Measurements from ENCODE around the gene FAM184B.
"Not testable (repeated sequence)": the region's sequence is repeated elsewhere in the genome, so short reads cannot be mapped to it uniquely, and the experiment has no call there.

The FAM184B gene

DNA sequence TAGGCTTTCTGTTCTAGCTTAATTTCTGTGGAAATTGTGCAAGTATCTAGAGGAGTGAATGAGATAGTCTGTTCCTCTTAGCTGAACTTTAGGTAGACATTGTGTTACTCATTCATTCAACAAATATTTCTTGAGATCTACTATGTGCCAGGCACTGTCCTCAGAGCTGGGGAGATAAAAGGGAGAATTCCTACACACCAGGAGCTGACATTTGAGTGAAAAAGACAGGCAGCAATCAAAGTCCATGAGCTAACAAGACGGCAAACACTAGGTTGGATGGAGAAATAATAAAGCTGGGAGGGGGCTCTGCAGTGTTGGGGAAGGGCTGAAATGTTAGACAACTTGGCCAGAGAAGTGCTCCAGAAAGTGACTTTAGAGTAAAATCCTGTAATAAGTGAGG lies 86.9 kb downstream of the FAM184B start:
- Histone ChIP-seq H3K9me3 (ENCODE audit: control extremely low read depth in 1 of 5, control insufficient read depth in 4 of 5, insufficient read depth in 2 of 5, low read depth in 1 of 5, low read length in 4 of 5) (peaks cover 0 to 9% (median 0%) of the 10 kb centered on the region in 5 experiments), H3K4me3 (ENCODE audit: control insufficient read depth in 1 of 7, extremely low read depth in 1 of 7, insufficient read depth in 4 of 7, low read depth in 2 of 7, low read length in 6 of 7) (no peak overlapping the region), H3K27me3 (replicated peaks in 2 of 5; ENCODE audit: control insufficient read depth in 4 of 5, insufficient read depth in 5 of 5, low read length in 4 of 5) (no peaks in the 10 kb centered on the region), H3K36me3 (ENCODE audit: control insufficient read depth in 4 of 4, insufficient read depth in 4 of 4, low read length in 3 of 4) (no peaks in the 10 kb centered on the region), H3K27ac (ENCODE audit: insufficient read depth in 1 of 2, low read depth in 1 of 2, low read length in 2 of 2, poor library complexity in 1 of 2, severe bottlenecking in 2 of 2) (no peak overlapping the region), H3K4me1 (ENCODE audit: control extremely low read depth in 1 of 4, control insufficient read depth in 4 of 4, insufficient read depth in 4 of 4, low read length in 3 of 4) (no peaks in the 10 kb centered on the region)
- ChIA-PET POLR2A (no interaction called here), CTCF (interaction anchor here (1.2 kb wide), 1 partner anchor 10 kb away, joined by 5 read pairs; no protein-coding TSS in a partner anchor)
- 55% methylated on average over 1 of the region's 1 CpG for WGBS (ENCODE audit: insufficient coverage)
- no peak for DNase-seq

GRCh38 chr4:17690898-17691297 lies 90.5 kb downstream of the FAM184B start:
- H3K9me3 ChIP-seq (ENCODE audit: control extremely low read depth in 1 of 5, control insufficient read depth in 4 of 5, insufficient read depth in 2 of 5, low read depth in 1 of 5, low read length in 4 of 5): no peaks in the 10 kb centered on the region
- ChIA-PET CTCF (no interaction called here), POLR2A (no interaction called here)
- DNase-seq: no peak
- 100% methylated on average over 1 of the region's 1 CpG for WGBS (ENCODE audit: insufficient coverage)
- H3K4me1 ChIP-seq (ENCODE audit: control extremely low read depth in 1 of 4, control insufficient read depth in 4 of 4, insufficient read depth in 4 of 4, low read length in 3 of 4): no peaks in the 10 kb centered on the region
- H3K27ac ChIP-seq (ENCODE audit: insufficient read depth in 1 of 2, low read depth in 1 of 2, low read length in 2 of 2, poor library complexity in 1 of 2, severe bottlenecking in 2 of 2): no peak overlapping the region
- H3K36me3 ChIP-seq (ENCODE audit: control insufficient read depth in 4 of 4, insufficient read depth in 4 of 4, low read length in 3 of 4): no peaks in the 10 kb centered on the region
- no peaks in the 10 kb centered on the region for H3K27me3 ChIP-seq (replicated peaks in 2 of 5; ENCODE audit: control insufficient read depth in 4 of 5, insufficient read depth in 5 of 5, low read length in 4 of 5)
- H3K4me3 ChIP-seq (ENCODE audit: control insufficient read depth in 1 of 7, extremely low read depth in 1 of 7, insufficient read depth in 4 of 7, low read depth in 2 of 7, low read length in 6 of 7): no peak overlapping the region

DNA sequence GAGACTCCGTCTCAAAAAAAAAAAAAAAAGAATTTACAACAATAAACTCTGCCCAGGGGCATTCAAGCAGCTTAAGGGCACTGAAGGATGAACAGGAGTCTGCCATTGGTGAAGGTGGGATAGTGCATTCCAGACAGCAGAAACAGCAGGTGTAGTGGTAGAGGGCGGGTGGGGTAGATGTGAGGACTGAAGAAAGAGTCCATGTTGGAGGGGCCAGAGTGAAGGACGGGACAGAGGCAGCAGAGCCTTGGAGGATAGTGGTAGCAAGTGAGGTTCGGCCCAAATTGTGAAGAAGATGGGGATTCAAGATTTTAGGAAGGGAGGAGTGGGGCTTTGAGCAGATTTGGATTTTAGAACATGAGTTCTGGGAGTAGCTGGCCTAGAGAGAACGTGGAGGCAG lies 91.3 kb downstream of the FAM184B start:
- ChIA-PET POLR2A (no interaction called here), CTCF (no interaction called here)
- Histone ChIP-seq H3K27ac (ENCODE audit: insufficient read depth in 1 of 2, low read depth in 1 of 2, low read length in 2 of 2, poor library complexity in 1 of 2, severe bottlenecking in 2 of 2) (no peak overlapping the region), H3K4me1 (ENCODE audit: control extremely low read depth in 1 of 4, control insufficient read depth in 4 of 4, insufficient read depth in 4 of 4, low read length in 3 of 4) (no peaks in the 10 kb centered on the region), H3K27me3 (replicated peaks in 2 of 5; ENCODE audit: control insufficient read depth in 4 of 5, insufficient read depth in 5 of 5, low read length in 4 of 5) (no peaks in the 10 kb centered on the region), H3K9me3 (ENCODE audit: control extremely low read depth in 1 of 5, control insufficient read depth in 4 of 5, insufficient read depth in 2 of 5, low read depth in 1 of 5, low read length in 4 of 5) (no peaks in the 10 kb centered on the region), H3K36me3 (ENCODE audit: control insufficient read depth in 4 of 4, insufficient read depth in 4 of 4, low read length in 3 of 4) (no peaks in the 10 kb centered on the region), H3K4me3 (ENCODE audit: control insufficient read depth in 1 of 7, extremely low read depth in 1 of 7, insufficient read depth in 4 of 7, low read depth in 2 of 7, low read length in 6 of 7) (no peak overlapping the region)
- no peak for DNase-seq
- 96% methylated on average over 4 of the region's 5 CpGs for WGBS (ENCODE audit: insufficient coverage)

- Histone ChIP-seq H3K9me3 (ENCODE audit: control extremely low read depth in 1 of 5, control insufficient read depth in 4 of 5, insufficient read depth in 2 of 5, low read depth in 1 of 5, low read length in 4 of 5) (no peaks in the 10 kb centered on the region), H3K4me3 (ENCODE audit: control insufficient read depth in 1 of 7, extremely low read depth in 1 of 7, insufficient read depth in 4 of 7, low read depth in 2 of 7, low read length in 6 of 7) (no peak overlapping the region), H3K4me1 (ENCODE audit: control extremely low read depth in 1 of 4, control insufficient read depth in 4 of 4, insufficient read depth in 4 of 4, low read length in 3 of 4) (no peaks in the 10 kb centered on the region), H3K27ac (ENCODE audit: insufficient read depth in 1 of 2, low read depth in 1 of 2, low read length in 2 of 2, poor library complexity in 1 of 2, severe bottlenecking in 2 of 2) (no peak overlapping the region), H3K36me3 (ENCODE audit: control insufficient read depth in 4 of 4, insufficient read depth in 4 of 4, low read length in 3 of 4) (no peaks in the 10 kb centered on the region), H3K27me3 (replicated peaks in 2 of 5; ENCODE audit: control insufficient read depth in 4 of 5, insufficient read depth in 5 of 5, low read length in 4 of 5) (no peaks in the 10 kb centered on the region)
- 94% methylated on average over 4 of the region's 9 CpGs for WGBS (ENCODE audit: insufficient coverage)
- ChIA-PET POLR2A (no interaction called here), CTCF (no interaction called here)
- peak in 2 of 3 donors; percentile 23 to 28 for DNase-seq
These were observed 93.4 kb downstream of the FAM184B start for GRCh38 chr4:17688011-17688441.

- no peak overlapping the region for H3K4me3 ChIP-seq (ENCODE audit: control insufficient read depth in 1 of 7, extremely low read depth in 1 of 7, insufficient read depth in 4 of 7, low read depth in 2 of 7, low read length in 6 of 7)
- H3K27ac ChIP-seq (ENCODE audit: insufficient read depth in 1 of 2, low read depth in 1 of 2, low read length in 2 of 2, poor library complexity in 1 of 2, severe bottlenecking in 2 of 2): no peak overlapping the region
- H3K9me3 ChIP-seq (ENCODE audit: control extremely low read depth in 1 of 5, control insufficient read depth in 4 of 5, insufficient read depth in 2 of 5, low read depth in 1 of 5, low read length in 4 of 5): no peaks in the 10 kb centered on the region
- no peaks in the 10 kb centered on the region for H3K4me1 ChIP-seq (ENCODE audit: control extremely low read depth in 1 of 4, control insufficient read depth in 4 of 4, insufficient read depth in 4 of 4, low read length in 3 of 4)
- 92% methylated on average over 6 of the region's 10 CpGs for WGBS (ENCODE audit: insufficient coverage)
- H3K27me3 ChIP-seq (replicated peaks in 2 of 5; ENCODE audit: control insufficient read depth in 4 of 5, insufficient read depth in 5 of 5, low read length in 4 of 5): no peaks in the 10 kb centered on the region
- ChIA-PET CTCF (no interaction called here), POLR2A (no interaction called here)
- no peaks in the 10 kb centered on the region for H3K36me3 ChIP-seq (ENCODE audit: control insufficient read depth in 4 of 4, insufficient read depth in 4 of 4, low read length in 3 of 4)
- no peak for DNase-seq
These were observed 94.1 kb downstream of the FAM184B start for GRCh38 chr4:17687237-17687857.

GRCh38 chr4:17684648-17685047 lies 96.8 kb downstream of the FAM184B start:
- H3K27me3 ChIP-seq (replicated peaks in 2 of 5; ENCODE audit: control insufficient read depth in 4 of 5, insufficient read depth in 5 of 5, low read length in 4 of 5); H3K36me3 ChIP-seq (ENCODE audit: control insufficient read depth in 4 of 4, insufficient read depth in 4 of 4, low read length in 3 of 4); DNase-seq; POLR2A ChIA-PET; H3K27ac ChIP-seq (ENCODE audit: insufficient read depth in 1 of 2, low read depth in 1 of 2, low read length in 2 of 2, poor library complexity in 1 of 2, severe bottlenecking in 2 of 2); H3K9me3 ChIP-seq (ENCODE audit: control extremely low read depth in 1 of 5, control insufficient read depth in 4 of 5, insufficient read depth in 2 of 5, low read depth in 1 of 5, low read length in 4 of 5); H3K4me1 ChIP-seq (ENCODE audit: control extremely low read depth in 1 of 4, control insufficient read depth in 4 of 4, insufficient read depth in 4 of 4, low read length in 3 of 4); H3K4me3 ChIP-seq (ENCODE audit: control insufficient read depth in 1 of 7, extremely low read depth in 1 of 7, insufficient read depth in 4 of 7, low read depth in 2 of 7, low read length in 6 of 7): not testable (repeated sequence)
- CTCF ChIA-PET: interaction anchor here (1.0 kb wide), 1 partner anchor 10 kb away, joined by 5 read pairs; no protein-coding TSS in a partner anchor
- WGBS (ENCODE audit: insufficient coverage): no CpG with 5 or more reads among the region's 4 CpGs

GRCh38 chr4:17682222-17682566 lies 99.2 kb downstream of the FAM184B start:
- Histone ChIP-seq H3K27me3 (replicated peaks in 2 of 5; ENCODE audit: control insufficient read depth in 4 of 5, insufficient read depth in 5 of 5, low read length in 4 of 5) (no peaks in the 10 kb centered on the region), H3K27ac (ENCODE audit: insufficient read depth in 1 of 2, low read depth in 1 of 2, low read length in 2 of 2, poor library complexity in 1 of 2, severe bottlenecking in 2 of 2) (no peak overlapping the region), H3K36me3 (ENCODE audit: control insufficient read depth in 4 of 4, insufficient read depth in 4 of 4, low read length in 3 of 4) (no peaks in the 10 kb centered on the region), H3K4me3 (ENCODE audit: control insufficient read depth in 1 of 7, extremely low read depth in 1 of 7, insufficient read depth in 4 of 7, low read depth in 2 of 7, low read length in 6 of 7) (no peak overlapping the region), H3K9me3 (ENCODE audit: control extremely low read depth in 1 of 5, control insufficient read depth in 4 of 5, insufficient read depth in 2 of 5, low read depth in 1 of 5, low read length in 4 of 5) (no peaks in the 10 kb centered on the region), H3K4me1 (ENCODE audit: control extremely low read depth in 1 of 4, control insufficient read depth in 4 of 4, insufficient read depth in 4 of 4, low read length in 3 of 4) (peaks cover 0 to 4% (median 0%) of the 10 kb centered on the region in 4 experiments)
- 100% methylated on average over 1 of the region's 2 CpGs for WGBS (ENCODE audit: insufficient coverage)
- ChIA-PET POLR2A (no interaction called here), CTCF (interaction anchor here (1.2 kb wide), 1 partner anchor 13 kb away, joined by 4 read pairs; no protein-coding TSS in a partner anchor)
- no peak for DNase-seq
